Measurements from ENCODE around the gene ABCC2.
"Not testable (repeated sequence)": the region's sequence is repeated elsewhere in the genome, so short reads cannot be mapped to it uniquely, and the experiment has no call there.

ABCC2 gene

DNA sequence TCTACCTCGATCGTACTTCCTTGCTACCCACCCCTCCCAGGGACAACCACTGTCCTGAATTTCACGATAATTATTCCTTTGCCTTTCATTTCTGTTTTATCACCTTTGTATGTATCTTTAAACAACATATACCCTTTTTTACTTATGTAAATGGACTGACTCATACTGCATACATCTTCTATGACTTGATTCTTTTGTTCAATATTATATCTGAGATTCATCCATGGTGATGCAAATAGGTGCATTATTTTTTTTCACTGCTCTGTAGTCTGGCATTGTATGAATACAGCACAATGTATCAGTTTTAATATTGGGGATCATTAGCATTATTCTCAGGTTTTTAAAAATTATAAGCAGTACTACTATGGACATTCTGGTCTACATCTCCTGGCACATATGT is 69.4 kb downstream of the ABCC2 start:
- DNase-seq (ENCODE audit: low read depth, low spot score): no peak

DNA sequence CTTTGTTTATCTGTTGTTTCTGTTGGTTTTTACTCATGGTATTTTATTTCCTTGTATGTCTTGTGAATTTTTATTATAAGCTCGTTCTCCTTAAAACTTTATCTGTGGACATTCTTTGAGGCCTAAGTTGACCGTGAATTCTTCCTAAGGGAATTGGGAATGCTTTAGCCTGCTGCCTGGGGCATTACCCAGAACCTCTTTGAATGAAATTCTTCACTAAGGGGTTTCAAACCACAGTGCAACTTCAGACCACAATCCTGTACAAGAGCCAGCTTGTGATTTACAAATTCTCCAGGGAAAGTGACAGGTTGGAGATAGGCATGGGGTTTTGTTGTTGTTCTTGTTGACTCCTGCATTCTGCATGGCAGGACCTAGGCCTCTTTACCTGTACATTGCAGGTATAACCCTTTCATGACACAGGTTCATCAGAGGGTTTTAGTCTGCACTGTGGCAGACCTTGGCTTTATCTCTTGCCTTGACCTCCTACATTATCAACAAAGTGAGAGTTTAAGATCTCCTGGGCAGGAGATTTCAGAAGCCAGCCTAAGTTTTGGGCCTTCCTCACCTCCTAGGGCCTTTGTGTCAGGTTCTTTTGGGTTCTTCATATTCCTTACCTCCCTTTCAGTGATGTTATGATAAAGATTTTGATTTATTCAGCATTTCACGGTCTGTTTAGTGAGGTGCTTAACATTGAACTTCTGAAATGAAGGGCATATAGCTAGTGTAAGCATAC is 70.2 kb downstream of the ABCC2 start:
- DNase-seq (ENCODE audit: low read depth, low spot score): no peak

DNA sequence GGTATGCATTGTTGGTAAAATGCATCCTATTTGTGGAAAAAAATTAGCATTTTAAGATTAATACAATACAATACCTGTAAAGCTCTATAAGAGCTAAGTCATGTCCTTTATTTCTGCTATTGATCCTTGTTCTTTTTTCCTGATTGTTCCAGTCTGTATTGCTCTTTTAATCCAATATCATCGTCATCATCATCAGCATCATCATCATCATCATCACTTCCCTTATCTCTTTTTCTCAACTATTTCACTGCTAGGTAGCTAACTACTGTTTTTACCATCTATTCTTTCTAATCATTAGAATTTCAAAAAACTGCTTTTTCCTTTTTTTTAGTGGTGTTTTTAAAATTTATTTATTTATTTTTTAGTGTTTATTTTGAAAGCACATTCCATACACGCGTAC is 71.2 kb downstream of the ABCC2 start:
- no peak for DNase-seq (ENCODE audit: low read depth, low spot score)

DNA sequence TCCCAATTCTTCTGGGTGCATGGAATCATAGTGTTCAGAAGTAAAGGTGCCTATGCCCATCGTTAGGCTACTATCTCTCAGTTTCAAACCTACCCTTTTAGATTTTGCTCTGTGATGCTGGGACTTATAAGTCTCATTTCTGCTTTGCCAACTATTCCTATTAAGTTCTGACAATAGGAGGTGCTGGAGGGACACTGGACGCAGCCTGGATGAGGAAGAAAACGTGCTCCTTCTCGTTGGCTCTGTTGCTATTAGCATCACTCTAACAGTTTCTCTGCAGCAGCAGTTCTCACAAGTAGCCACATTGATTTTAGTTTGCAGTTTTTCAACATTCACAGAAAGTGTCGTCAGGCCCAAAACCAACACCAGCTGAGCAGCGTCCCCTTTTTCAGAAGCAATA is 72.4 kb downstream of the ABCC2 start:
- peak; percentile 62 for DNase-seq (ENCODE audit: low read depth, low spot score)

DNA sequence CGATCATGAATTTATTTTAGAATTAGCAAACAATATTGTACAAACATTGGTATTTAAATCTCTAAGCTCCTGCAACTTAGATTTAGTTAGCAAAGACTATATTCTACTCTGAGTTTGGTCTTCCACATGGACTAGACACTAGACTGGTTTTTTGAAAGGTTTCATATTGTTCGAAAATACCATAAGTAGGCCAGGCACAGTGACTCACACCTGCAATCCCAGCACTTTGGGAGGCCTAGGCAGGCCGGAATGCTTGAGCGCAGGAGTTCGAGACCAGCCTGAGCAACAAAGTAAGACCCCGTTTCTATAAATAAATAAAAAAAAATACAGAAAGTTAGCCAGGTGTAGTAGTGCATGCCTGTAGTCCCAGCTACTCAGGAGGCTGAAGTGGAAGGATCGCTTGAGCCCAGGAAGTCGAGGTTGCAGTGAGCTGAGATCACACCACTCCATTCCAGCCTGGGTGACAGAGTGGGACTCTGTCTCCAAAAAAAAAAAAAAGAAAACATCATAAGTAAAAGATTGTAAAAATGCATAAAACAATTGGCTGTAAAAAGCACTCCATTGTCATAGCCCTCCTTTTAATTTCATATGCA is 73.1 kb downstream of the ABCC2 start:
- DNase-seq (ENCODE audit: low read depth, low spot score): no peak

DNA sequence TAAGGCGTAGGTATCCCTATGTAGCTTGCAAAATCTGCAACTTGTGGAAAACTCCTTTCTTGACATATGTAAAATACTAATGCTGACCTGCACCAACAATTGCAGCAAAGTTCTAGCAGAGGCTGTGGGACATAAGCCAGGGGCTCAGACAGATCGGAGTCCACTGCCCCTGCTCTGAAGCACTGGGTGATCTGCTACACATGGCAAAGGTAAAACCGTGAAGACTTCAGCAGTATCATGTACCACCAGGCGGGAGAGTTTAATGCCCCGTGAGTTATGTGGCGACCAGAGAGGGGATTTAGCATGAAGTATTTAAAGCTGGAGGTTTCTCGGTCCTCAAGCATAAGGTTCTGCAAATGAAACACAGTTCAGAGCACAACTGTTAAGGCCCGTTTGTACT is 76.4 kb downstream of the ABCC2 start:
- no peak for DNase-seq (ENCODE audit: low read depth, low spot score)

DNA sequence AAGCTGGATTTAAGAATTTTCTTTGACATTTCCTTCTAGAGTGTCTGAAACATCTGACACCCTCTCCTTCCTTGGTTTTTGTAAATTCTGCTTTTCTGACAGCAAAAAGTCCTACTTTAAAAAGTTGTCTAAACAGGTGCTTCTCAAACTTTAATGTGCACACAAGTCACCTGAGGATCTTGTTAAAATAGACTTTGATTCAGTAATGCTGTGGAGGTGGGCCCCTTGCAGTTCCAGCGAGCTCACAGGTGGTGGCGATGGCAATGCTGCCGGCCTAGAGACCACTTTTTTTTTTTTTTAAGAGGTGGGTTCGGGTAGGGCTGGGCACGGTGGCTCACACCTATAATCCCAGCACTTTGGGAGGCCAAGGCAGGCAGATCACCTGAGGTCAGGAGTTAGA is 77.1 kb downstream of the ABCC2 start:
- DNase-seq (ENCODE audit: low read depth, low spot score): no peak

DNA sequence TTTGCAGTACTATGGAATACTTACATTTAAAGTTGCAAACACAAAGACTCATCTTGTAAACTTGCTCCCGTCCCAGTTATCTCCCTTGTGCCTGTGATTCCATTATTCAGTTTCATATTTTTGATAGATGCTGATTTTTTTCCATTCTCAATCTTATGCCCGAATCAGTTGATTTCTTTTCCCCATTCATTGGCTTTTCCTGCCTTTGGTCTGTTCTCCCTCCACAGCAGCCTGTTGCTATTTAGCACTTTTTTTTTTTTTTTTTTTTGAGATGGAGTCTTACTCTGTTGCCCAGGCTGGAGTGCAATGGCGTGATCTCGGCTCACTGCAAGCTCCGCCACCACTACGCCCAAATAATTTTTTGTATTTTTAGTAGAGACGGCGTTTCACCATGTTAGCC is 78.0 kb downstream of the ABCC2 start:
- DNase-seq (ENCODE audit: low read depth, low spot score): no peak

DNA sequence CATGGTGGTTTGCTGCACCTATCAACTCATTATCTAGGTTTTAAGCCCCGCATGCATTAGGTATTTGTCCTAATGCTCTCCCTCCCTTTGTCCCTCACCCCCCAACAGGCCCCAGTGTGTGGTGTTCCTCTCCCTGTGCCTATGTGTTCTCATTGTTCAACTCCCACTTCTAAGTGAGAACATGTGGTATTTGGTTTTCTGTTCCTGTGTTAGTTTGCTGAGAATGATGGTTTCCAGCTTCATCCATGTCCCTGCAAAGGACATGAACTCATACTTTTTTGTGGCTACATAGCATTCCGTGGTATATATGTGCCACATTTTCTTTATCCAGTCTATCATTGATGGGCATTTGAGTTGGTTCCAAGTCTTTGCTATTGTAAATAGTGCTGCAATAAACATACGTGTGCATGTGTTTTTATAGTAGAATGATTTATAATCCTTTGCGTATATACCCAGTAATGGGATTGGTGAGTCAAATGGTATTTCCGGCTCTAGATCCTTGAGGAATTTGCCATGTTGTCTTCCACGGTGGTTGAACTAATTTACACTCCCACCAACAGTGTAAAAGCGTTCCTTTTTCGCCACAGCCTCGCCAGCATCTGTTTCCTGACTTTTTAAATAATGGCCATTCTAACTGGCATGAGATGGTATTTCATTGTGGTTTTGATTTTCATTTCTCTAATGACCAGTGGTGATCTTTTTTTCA is 81.2 kb downstream of the ABCC2 start:
- not testable (repeated sequence) for DNase-seq (ENCODE audit: low read depth, low spot score)

DNA sequence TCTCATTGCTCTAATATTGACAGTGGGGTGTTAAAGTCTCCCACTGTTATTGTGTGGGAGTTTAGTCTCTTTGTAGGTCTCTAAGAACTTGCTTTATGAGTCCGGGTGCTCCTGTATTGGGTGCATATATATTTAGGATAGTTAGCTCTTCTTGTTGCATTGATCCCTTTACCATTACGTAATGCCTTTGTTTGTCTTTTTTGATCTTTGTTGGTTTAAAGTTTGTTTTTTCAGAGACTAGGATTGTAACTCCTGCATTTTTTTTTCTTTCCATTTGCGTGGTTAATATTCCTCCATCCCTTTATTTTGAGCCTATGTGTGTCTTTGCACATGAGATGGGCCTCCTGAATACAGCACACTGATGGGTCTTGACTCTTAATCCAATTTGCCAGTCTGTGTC is 84.8 kb downstream of the ABCC2 start:
- DNase-seq (ENCODE audit: low read depth, low spot score): not testable (repeated sequence)

DNA sequence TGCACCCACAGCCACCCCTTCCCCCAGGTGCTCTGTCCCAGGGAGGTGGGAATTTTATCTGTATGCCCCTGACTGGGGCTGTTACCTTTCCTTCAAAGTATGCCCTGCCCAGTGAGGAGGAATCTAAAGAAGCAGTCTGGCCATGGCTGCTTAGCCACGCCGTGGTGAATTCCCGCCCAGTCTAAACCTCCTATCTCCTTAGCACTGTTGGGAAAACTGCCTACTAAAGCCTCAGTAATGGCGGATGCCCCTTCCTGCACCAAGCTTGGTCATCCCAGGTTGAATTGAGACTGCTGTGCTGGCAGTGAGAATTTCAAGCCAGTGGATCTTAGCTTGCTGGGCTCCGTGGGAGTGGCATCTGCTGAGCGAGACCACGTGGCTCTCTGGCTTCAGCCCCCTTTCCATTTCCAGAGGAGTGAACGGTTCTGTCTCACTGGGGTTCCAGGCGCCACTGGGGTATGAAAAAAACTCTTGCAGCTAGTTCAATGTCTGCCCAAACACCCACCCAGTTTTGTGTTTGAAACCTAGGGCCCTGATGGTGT is 87.2 kb downstream of the ABCC2 start:
- DNase-seq (ENCODE audit: low read depth, low spot score): no peak

DNA sequence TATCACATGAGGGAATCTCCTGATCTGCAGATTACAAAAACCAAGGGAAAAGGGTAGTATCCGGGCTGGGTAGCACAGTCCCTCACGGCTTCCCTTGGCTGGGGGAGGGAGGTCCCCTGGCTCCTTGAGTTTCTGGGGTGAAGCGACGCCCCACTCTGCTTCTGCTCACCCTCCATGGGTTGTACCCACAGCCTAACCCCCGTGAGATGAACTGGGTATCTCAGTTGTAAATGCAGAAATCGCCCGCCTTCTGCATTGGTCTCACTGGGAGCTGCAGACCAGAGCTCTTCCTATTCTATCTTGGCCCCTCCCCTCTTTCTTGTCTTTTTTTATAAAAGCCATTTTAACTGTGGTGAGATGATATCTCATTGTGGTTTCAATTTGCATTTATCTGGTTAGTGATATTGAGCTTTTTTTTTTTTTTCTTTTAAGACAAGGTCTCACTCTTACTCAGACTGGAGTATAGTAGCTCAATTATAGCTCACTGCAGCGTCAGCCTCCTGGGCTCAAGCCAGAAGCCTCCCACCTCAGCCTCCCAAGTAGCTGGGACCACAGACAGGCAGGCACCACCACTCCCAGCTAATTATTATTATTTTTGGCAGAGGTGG is 87.8 kb downstream of the ABCC2 start:
- no peak for DNase-seq (ENCODE audit: low read depth, low spot score)

DNA sequence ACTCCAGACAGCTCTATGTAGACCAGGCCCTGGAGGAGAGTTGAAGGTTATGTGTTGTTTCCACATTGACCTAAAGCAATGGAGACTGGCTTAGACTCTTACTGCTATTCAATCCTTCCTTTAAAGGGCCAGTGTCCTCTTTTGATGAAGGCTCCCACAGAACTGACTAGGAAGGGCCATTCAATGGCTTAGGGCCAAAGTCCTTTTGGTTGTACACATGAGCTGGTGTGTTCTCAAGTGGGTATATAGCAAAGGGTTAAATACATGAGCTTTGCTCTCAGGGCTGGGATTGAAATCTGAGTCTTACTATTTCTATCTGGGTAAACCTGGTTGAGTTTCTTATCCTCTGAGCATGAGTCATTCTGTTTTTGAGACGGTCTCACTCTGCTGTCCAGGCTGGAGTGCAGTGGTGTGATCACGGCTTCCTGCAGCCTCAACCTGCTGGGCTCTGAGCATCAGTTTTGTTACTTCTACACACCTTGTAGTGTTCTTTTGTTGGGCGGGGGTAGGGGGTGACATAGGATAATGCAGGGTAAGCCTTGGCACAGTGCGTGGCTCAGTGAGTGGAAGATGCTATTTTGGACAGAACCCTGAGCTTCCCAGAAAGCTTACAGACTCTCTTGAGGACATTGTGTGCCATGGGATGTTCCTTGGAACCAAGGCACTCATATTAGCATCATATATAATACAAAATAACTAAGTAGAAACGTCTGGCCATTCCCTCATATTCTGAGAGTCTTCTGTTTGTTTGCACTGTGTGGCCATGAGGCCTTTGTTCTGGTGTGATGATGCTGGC is 90.1 kb downstream of the ABCC2 start:
- no peak for DNase-seq (ENCODE audit: low read depth, low spot score)

DNA sequence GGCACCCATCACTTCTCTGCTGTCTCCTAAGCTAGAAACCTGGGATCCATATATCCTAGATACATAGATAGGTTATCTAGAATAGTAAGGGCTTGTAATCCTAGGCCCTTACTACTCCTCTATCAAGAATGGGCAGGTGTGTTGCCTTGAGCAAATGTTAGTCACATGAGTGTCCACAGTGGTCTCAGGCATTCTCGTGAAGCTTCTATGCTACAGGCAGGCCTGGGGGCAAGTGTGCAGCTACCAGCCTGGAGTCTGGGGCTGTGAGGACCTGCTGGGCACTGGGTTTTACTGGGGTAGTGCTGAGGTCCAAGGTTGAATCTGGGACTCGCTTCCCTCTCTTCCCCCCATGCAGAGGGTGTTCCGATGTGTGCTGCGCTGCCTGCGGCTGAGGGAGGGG is 91.4 kb downstream of the ABCC2 start:
- no peak for DNase-seq (ENCODE audit: low read depth, low spot score)

DNA sequence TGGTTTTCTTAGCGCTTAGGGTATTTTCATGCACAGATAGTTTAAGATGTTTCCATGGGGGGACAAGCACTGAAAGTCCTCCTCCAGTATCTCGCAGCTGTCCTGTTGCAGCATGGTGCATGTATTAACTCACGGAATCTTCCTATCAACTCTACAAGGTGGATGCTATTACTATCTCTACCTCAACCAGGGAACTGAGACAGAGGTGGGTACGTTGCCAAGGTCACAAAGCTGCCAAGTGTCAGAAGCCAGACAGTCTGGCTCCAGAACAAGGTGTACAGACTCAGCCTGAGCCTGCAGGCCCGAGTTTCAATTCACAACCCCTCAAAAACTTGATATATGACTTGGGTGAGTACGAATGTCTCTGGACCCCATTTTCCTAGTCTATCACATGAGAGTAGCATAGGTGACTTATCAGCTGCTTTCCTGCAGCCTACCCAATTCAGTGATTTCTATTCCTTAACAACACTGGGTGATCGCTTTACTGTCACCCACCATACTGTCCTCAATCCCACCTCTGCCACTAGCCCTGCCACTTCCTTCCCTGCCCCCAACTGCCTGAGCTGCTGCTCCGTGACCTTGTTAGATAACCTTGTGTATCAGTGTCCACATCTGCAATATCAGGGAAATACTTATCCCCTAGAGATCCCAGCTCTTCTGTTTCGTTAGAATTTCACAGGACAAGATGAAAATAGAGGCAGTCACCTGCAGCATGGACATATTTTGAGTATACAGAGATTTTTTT is 92.1 kb downstream of the ABCC2 start:
- DNase-seq (ENCODE audit: low read depth, low spot score): no peak

DNA sequence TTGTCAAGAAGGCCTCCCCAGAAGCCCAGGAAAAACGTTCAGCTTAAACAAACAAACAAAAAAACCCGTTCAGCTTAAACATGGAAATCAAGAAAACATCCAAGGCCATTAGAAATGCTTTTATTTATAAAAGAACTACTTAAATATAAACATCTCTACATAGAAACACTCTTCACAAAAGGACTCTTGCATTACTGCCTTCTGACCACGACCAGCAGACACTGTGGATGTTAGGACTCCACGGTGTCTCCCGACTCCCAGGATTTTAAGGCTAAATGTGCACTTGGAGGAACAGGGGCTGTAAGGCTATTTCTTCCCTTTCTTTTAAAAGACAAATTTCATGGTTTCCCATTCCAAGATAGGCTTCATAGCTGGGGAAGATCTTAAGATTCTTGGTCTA is 93.0 kb downstream of the ABCC2 start:
- no peak for DNase-seq (ENCODE audit: low read depth, low spot score)

DNA sequence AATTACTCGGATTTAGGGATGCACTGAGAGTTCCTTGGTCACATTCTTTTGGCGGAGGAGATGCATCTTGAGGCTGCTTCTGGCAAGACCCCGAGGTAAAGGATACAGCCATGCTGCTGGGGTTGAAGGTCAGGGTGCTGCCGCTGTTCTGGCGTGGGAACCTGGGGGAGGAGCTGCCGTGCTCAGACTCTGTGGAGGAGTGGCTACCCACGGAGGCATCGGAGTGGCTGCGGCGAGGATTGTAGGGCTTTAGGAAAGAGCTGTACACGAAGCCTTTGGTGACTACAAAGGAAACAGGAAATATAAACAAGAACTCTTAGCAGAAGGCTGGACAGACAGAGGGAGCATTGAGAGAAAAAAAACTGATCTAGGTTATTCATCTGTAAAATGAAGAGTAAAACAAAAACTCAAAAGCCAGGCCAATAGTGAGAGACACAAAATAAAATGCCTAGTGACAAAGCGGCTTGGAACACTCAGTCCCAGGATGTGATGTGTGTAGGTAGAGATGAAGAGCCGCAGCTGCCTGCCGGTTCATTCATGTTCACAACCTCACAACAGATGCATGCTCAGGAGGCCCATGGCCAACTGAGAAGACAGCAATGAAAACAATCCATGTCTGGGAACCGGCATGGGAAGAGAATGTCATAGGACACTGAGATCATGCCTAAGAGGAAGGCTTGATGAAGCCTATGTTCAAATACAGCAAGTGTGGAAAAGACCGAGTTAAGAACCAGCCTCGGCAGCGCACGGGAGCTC is 97.8 kb downstream of the ABCC2 start:
- no peak for DNase-seq (ENCODE audit: low read depth, low spot score)

DNA sequence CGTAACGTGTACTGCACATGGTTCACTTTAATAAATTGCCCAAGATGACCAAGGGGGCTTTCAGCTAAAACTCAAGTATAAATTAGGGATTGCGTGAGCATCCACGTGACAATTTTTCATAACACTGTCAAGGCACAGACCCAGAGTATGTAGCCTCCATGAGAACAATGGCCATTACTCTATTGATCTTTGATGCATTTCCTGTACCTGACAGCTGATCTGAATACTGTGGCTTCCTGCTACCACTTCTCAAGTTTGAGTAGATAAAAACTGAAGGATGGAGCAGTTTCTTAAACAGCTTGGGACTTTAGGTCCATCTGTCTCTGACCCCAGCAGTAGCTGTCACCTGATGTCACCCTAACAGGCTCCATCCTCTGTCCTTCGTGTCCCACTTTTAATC is 98.9 kb downstream of the ABCC2 start:
- DNase-seq (ENCODE audit: low read depth, low spot score): no peak

DNA sequence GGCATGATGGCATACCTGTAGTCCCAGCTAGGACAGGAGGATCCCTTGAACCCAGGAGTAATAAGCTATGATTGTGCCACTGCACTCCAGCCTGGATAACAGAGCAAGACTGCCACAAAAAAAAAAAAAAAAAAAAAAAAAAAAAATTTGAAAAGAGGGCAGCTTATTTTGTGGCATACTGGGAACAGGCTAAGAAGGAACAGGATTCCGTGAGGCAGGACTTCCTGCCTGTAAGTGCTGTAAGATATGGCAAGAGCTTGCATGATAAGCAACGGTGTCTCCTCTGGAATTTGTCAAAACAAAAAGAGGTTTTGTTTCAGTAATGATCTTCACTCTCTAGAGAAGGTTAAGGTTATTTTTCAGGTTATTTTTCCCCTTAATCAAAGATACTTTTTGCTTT is 101.1 kb downstream of the ABCC2 start:
- no peak for DNase-seq (ENCODE audit: low read depth, low spot score)

DNA sequence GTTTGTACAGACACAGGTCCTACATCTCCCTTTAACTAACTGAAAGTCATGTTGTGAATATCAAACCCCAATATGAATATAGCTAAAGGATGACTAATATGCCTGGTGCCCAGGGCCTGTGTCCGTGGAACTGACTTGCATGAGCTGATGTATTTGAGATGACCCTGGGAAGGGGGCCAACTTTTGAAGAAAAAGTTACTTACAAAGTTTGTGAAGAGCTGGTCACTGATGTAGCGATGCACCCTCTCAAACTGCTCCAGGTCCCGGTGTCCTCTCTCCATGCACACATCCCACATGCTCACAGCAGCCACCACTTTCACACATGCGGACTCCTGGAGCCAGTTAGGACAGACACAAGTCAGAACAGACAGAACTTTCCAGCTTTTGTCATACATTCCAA is 106.2 kb downstream of the ABCC2 start:
- DNase-seq (ENCODE audit: low read depth, low spot score): no peak

Measured in smooth muscle cell of the brain vasculature (primary cell).